SW 1271 (cell line): ENCODE data around the gene IKZF1.

Experiments used
- DNase-seq, 2 experiments: peaks; one replicate each; lab custom pipeline; 2025; lab: John Stamatoyannopoulos, UW

IKZF1 gene

DNA sequence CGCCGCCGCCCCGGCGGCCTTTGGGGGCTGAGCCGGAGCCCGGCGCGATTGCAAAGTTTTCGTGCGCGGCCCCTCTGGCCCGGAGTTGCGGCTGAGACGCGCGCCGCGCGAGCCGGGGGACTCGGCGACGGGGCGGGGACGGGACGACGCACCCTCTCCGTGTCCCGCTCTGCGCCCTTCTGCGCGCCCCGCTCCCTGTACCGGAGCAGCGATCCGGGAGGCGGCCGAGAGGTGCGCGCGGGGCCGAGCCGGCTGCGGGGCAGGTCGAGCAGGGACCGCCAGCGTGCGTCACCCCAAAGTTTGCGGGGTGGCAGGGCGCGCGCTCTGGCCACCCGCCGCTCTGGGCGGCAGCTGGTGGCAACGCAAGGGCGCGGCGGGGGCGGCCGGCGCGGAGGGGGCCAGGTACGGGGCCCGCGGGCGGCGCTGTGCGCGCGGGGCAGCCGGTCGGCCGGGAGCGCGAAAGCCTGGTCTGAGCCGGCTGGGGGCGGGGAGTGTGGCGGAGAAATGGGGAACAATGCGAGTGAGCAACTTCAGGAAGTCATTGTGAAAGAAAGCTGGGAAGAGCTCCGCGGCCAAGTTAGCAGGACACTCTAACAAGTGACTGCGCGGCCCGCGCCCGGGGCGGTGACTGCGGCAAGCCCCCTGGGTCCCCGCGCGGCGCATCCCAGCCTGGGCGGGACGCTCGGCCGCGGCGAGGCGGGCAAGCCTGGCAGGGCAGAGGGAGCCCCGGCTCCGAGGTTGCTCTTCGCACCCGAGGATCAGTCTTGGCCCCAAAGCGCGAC, at the start of gene IKZF1:
TSS of gene IKZF1 (plus strand) at position 588 of the 782 bp plus-strand sequence. CDS start 14,346 bp downstream, outside the sequence.
- DNase-seq = no peak

DNA sequence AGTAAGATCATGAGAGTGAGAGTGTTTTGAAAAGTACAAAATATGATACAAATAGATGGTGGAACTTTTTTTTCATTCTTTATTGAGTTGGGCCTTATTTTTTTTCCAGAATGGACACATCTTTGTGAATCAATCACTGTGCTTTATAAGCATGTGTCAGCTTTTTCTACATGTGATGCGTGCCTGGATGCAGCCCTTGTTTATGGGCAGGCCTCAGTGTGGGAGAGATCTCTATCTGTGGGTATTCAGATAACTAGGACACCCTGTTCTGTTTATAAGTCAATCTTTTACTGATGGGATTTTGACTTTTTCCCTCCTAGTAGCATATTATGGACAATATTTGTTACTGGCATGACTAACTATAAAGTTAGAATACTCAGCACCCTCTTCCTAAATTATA, 42.9 kb upstream of the IKZF1 start:
- DNase-seq = no peak

DNA sequence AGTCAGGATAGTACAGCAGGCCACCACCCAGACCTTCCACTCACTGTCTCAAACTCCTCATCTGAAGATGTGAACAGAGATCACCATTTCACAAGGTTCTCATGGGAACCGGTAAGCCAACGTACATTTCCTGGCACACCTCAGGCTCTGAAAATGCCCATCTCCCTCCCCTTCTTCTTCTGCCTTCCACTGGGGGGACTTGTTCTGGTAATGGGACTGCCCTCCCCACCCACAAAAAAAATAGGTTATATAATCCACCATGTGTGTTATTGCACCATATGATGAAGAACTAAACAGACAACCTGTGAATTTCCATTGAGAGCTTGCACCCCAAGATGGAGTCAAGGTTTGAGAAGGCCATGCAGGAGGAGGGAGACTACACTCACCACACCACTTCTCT, 42.1 kb upstream of the IKZF1 start:
- no peak for DNase-seq

DNA sequence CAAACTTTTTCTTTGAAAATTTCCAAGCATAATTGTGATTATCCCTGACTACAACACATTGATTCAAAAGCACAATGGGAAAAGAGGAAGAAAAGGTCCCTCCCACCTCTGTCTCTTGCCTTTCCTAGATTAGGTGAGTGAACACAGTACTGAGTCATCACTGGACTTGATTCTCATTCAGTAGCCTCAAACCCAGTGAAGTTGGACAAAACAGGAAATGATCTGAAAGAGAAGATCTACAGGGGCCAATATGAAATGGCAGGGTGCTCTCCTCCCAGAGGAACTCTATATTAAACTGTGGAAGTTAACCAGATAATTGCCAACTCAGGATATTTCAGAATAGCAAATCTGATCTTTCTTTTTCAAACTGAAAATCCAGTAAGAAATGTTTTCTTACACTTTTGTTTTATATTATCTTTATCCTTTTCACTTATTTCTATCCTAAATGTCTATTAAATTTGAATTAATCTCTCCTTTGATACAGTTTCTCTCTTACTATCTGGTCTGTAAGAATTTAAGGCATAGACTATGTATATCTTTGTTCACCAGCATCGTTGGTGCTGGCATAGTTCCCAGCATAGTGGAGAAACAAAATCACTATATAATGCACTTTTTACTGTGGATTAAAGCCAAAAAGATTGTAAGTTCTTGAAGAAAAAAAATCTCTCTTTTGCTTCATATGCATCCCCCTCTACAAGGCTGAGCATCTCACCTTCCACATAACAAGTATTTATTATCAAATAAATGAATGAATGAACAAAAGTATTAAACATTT, 41.4 kb upstream of the IKZF1 start:
- no peak for DNase-seq

DNA sequence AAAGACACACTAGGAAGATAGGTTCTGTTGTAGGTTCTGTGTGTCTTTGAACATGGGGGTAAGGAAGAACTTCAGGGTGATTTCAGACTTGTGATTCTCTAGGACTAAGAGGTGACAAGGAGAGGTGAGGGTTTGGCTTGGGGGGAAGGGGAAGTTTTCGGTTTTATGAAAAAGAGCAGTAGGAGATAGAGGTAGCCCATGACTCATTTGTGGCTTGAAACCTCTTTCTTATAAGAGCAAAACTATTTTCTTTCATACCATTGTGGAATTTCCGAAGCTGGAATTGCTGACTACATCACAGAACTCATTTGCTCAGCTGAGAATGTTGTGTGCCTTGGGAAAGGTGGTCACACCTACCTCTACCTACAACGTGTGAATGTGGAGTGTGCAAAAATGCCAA, 39.6 kb upstream of the IKZF1 start:
- DNase-seq = no peak

DNA sequence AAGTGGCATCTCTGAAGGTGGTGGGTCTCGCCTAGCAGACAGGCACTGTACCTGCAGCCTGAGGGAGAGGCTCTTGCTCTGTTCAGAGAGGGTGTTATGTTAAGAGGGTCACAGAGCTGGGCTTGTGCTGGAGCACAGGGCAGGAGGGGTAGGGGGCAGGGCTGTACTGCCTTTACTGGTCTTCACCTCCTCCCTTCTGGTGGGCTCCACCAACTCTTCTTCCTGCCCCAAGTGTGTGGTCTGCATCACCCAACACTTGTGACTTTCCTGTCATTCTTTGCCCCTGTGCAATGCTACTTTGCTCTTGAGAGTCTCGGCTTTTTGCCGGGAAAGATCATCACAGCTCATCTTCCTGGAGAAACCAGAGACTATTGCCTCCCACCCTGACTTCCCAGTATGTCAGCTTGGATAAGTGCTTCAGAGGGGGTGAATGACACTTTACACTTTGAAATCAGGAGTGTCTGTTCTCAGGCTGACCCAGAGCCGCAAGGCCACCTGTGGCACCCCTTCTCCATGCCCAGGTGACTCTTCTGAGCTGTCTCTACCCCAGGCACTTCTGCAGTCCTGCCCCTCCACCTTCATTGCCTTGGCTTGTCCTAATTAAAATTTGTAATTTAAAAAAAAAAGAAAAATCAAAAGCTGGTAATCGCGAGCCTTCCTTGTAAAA, 38.4 kb upstream of the IKZF1 start:
- DNase-seq = no peak

DNA sequence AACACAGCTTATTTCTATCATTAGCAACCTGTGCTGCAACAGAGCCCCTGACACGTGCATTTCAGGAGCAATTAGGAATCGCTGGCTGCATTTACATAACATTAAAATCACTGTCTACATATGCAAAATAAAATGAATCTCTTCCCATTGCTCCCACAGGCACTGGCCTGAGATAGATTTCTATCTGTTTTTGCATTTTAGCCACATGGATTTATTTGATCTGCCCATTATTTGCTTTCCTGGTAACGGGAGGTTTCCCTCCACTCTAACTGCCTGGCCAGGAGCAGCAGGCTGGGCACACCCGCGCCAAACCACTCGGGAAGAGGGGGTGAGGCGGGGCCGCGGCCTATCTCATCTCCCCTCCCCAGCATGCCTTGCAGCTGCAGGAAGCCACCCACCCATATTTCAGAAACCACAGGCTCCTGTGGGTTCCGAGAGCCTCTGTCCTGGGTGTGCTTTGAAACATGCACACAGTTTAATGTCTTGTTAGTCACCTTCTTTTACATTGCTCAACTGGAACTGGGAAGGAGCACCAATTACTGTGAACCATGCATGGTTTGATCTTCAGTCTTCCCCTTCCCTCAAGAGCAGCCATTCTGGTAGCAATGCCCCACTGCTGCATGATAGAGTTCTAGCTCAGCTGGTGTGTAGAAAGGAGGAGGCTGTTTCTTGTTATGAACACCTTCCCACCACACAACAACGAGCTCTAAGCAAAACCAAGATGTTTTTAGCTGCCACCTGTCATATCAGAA, 37.7 kb upstream of the IKZF1 start:
- no peak for DNase-seq

DNA sequence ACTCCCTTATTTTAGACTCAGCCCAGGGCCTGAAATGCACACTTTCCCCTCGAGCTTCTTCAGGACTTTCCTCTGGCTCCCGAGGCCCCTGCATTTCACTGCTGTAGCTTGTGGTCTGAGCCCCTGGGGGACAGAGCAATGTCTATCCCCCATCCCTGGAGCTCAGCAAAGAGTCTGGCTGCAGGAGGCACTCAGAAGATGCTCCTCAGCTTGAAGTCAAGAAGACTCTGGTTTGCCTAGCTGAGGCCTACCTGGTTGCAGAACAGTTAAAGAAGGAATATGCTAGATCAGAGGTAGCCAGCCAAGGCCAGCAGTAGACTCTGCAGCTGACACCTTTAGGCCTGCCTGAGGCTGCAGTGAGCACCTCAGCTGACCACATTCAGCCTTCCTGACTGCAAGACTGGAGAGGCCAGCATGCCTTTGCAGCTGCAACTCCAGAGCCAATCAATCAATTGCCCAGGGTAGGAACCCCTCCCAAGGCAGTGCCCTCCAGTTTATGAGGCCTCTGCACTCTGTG, 36.9 kb upstream of the IKZF1 start:
- DNase-seq = no peak

DNA sequence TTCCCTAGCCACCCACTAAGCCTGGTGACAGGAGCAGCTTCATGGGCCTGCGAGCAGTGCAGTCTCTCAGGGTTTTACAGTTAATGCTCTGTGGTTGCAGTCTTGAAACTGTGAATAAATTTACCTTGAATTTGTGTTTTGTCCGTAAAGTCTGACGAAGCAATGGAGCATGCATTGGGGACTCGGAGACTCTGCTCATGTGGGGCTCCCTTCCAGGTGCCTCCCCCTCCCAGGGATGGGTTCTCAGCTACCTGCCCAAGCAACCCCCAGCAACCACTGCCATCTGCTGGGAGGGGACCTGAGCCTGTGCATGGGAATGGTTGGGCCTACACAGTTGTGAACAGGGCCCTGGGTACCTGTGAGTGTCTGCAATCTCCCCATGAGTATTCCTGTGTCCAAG, 36.3 kb upstream of the IKZF1 start:
- no peak for DNase-seq

DNA sequence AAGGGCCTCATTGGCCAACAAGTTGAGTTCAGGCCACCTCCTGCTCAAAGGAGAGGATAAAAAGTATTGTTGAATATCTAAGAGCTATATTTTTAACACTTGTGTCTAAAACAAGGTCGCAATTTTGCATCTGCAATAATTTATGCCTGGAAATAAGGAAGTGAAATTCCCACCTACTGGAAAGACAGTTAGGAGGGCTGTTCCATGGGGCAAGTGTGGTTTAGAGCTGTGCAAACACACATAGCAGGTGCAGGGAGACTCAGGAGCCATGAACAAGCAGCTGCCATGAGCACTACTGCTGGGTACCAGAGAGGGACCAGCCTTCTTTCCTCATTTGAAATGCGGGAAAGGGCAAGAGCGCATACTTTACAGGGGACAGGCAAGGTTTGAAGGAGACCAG, 35.5 kb upstream of the IKZF1 start:
- no peak for DNase-seq

DNA sequence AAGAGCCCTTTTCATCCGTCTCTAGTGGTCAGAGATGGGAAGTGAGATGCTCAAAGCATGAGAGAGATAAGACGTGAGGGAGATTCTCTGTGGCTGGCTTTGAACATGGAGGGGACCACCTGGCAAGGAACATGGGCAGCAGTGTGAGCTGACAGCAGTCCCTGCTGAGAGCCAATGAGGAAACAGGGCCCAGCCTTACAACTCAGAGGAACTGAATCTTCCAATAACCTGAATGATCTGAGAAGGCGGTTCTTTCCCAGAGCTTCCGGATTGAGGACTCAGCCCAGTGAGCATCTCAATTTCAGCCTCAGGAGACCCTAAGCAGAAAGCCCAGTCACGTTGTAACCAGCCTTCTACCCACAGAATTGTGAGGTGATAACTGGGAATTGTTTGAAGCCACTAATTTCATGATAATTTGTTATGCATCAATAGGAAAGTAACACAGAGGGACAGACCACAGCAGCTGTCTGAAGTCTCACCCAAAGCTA, 33.9 kb upstream of the IKZF1 start:
- DNase-seq = no peak

DNA sequence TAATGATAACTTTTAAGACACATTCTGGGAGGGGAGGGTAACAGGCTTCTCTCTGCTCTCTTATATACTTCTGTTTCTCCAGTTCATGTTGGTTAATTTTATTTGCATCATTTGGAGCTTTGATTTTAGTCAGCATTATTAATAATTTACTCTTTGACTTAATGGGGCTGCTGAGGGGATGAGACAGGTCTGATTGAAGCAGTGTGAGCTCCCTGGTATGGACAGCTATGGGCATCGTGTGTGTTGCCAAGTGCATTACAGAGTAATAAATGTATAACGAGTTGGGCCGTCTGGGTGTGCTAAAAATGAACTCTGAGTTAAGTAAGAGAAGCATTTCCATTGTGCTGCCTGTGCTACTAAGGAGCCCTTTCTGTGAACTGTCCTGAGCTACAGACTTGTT, 31.7 kb upstream of the IKZF1 start:
- DNase-seq = no peak

DNA sequence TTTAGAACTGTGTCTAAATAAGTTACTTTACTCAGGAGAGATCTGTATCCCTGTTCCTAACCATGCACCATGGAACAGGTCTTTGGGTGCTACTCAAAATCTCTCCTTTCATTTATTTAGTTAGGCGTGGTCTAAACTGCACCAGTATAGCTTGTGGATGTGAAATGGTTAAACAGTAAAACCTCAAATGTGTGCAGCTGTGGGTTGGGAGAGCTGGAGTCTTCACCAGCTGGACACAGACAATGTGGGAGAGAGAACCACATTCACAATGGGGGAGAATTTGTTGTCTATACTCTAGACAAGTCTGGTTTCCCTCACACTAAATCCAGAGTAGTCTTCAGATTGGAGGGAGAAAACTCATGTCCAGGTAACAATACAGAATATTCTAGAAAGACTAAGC, 31.2 kb upstream of the IKZF1 start:
- DNase-seq = no peak

DNA sequence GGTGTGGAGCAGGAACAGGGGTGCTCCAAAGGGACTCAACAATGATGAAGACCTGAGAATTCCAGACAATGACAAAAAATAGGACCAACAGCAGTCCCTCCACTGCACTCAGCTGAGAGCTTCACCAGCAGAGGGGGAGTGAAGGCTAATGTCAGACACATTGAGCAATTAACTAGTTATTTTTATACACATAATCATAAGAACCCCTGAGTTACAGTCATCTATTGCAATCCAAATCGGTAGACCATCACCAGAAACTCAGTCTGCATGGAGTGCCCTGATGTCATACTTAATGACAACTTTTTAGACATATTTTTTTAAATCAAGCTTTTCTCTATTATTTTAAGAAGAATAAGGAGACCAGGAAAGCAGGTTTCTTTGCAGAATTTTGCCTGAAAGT, 30.6 kb upstream of the IKZF1 start:
- no peak for DNase-seq

DNA sequence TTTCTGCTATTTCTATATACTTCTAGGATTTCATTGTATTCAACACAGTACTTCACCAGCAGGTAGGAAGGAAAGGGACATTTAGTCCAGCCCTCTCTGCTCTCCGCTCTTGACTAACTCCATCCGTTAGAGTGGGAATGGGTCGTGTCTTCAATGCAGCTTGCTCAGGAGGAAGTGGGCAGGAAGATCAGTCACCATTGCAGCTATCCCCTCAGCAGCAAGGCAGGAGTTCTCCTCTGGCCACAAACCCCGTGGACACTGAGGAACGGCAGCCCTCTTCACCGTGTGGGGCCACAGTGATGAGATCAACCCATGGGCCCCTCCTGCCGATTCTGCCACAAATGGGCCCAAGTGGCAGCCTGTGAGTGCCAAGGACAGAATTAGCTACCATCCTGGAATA, 30.2 kb upstream of the IKZF1 start:
- no peak for DNase-seq

DNA sequence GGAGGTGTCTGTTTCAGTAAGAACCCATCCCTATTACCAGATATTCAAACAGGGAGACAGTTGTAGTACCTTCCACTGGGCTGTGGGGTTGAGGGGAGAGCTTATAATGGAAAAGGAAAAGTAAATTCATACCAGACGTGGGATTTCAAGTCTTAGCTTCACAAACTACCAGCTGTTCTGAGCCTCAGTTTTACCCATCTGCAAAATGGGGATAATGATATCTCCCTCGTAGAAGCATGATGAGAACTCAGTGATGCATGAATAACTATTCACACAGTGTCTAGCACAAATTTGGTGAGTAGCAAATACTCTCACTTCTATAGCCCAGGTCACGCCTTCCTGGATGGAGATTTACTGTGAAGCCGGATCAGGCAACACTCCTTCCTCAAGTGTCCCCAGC, 29.1 kb upstream of the IKZF1 start:
- no peak for DNase-seq

DNA sequence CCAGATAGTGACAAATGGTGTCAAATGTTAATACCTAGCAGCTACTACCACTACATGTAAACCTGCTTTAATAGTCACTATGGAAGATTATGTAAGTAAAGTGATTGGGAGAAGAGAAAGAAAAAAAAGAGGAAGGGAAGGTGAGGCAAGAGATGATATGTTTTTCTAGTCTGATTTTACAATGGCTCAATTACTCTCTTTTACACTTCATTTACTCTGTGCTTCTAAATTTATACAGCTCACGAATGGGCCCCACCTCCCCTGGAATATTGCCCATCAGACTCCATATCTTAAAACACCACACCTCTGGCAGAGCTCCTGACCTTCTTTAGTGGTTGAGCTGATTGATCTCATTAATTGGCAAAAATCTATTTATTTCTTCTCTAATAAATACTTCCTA, 28.0 kb upstream of the IKZF1 start:
- no peak for DNase-seq

DNA sequence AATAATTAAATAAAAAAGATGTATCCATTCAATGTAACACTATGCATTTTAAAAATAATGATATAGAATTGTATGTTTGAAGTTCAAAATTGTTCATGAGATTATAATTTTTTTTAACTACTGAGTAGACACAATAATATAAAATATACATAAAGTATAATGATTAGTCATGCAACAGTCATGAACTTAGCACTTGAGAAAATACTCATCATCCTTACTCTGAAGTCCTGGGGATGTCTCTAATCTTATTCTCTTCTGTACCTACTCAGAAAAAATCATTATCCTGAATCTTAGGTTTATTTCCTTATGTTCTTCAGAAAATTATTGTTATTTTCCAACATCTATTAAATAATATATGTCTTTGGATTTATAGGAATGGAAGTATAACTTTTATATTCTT, 26.4 kb upstream of the IKZF1 start:
- no peak for DNase-seq

DNA sequence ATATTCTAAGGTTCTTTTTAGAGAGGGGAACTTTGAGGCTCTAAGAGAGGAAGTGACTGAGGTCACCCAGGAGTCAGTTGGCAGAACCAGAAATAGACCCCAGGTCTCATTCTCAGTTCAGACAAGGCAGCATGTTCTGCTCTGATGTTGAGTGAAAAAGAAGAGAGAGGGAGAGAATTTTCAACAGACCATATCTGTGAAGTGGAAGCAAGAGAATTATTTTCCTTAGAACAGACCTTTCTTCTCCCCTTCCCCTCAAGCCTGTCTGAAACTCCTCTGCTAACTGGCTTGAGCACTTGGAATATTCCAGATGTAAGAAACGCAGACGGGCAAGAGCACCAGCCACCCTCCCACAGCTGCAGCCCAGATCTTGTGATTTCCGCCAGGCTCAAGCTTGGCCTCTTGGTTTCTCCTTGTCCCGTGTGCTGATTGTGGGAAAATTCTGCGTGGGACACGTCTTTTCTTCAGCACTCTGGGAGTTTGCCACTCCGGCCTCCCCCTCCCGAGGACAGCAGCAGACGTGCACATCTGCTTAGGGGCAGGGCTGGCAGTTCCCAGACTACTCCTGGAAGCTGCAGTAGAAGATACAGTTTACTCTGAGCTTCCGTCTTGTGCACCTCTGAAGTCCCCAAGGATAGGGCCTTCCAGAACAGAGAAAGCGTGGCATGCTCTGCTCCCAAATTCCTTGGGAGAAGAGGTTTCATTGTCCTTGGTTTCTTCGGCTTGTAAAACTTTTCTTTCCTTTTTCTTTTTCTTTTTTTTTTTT, 22.7 kb upstream of the IKZF1 start:
- no peak for DNase-seq

DNA sequence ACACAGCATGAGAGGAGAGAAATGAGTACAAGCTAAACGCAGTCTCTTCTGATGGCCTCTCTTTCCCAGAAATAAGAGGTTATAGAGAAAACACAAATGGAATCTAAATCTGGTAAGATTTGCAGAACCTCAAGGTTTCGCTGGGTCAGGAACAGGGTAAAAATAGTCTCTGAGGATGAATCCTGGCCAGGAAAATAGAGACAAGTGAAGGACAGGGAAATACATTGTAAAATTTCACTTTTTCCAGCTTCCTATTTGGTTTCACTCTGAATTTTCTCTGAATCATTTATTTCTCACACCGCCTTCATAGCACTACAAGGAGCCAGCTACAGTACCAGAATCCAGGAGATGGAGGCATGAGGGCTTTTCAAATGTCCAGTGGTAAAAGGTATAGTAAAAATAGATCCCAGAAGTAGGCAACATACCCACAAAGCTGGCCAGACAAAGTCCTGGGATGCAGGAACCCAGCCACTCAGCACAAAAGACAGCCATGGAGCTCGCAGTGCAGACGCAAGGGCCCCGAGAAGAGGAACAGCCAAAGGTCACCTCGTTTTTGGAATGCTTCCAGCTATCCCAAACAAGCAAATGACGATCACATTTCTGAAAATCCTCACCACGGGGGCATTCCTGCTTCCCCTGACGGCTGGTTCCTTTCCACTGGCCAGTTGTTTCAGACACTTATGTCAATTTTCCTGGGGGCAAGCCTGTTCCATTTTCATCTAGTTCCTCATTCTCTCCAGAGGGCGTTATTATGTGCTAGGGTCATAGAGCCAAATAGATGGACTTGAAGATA, 21.5 kb upstream of the IKZF1 start:
- no peak for DNase-seq
